ENCODE results near the gene SH3RF1. TPM values are rescaled to one million over a fixed set of nuclear protein-coding genes. Genes with fewer than 3 reads are reported as not detected.

The SH3RF1 gene
- total and polyA plus RNA-seq, 2 of the 13 experiments (the other 11 are each of a cell fraction or from before 2014, with no cell fraction given) = 3.1 to 3.2 TPM

- TF ChIP-seq E2F2 (CRISPR knock-in tag; IDR thresholded peaks at IDR 0.05; ENCODE audit: borderline replicate concordance) = no peak
- no peak for TF ChIP-seq U2AF2 (IDR thresholded peaks at IDR 0.05; ENCODE audit: low read depth, low read length)
- no peak for TF ChIP-seq ZNF460 (CRISPR knock-in tag; IDR thresholded peaks at IDR 0.05; ENCODE audit: borderline replicate concordance)
- peak; percentile 24; the same call in 1 of the 2 replicates for TF ChIP-seq PHF20 (CRISPR knock-in tag; IDR thresholded peaks at IDR 0.05)
- peak; percentile 24 for TF ChIP-seq ZNF331 (CRISPR knock-in tag; IDR thresholded peaks at IDR 0.05)
- TF ChIP-seq ZNF24 (IDR thresholded peaks at IDR 0.05) = no peak
- no peak for TF ChIP-seq ZNF260 (CRISPR knock-in tag; IDR thresholded peaks at IDR 0.05; ENCODE audit: borderline replicate concordance, low read depth)
- peak; percentile 64; the same call in 1 of the 2 replicates for TF ChIP-seq MYC (CRISPR knock-in tag; IDR thresholded peaks at IDR 0.05; ENCODE audit: borderline replicate concordance)
- no peak for TF ChIP-seq GMEB1 (CRISPR knock-in tag; IDR thresholded peaks at IDR 0.05; ENCODE audit: borderline replicate concordance)
- no peak for TF ChIP-seq ZNF549 (CRISPR knock-in tag; IDR thresholded peaks at IDR 0.05)
- TF ChIP-seq ZNF501 (CRISPR knock-in tag; IDR thresholded peaks at IDR 0.05) = peak; percentile 46; the same call in 1 of the 2 replicates
- TF ChIP-seq TRAFD1 (CRISPR knock-in tag; IDR thresholded peaks at IDR 0.05; ENCODE audit: borderline replicate concordance) = no peak
- peak; percentile 90 for TF ChIP-seq ZNF687 (CRISPR knock-in tag; IDR thresholded peaks at IDR 0.05)
- TF ChIP-seq ZMYM4 (CRISPR knock-in tag; IDR thresholded peaks at IDR 0.05) = peak; percentile 61
- TF ChIP-seq SAP130 (CRISPR knock-in tag; IDR thresholded peaks at IDR 0.05; ENCODE audit: low read depth) = peak; percentile 83
- TF ChIP-seq ISL2 (CRISPR knock-in tag; IDR thresholded peaks at IDR 0.05) = no peak
Observed at GRCh38 chr4:169079942-169080827, 190.6 kb downstream of the SH3RF1 start (continued).

Measured in HepG2 (cell line).